Fibroblast of gingiva (primary cell): ENCODE measurements around the gene ERGIC1.

Experiments used
- DNase-seq: peaks from one replicate; pipeline ENCODE4 v3.0.0-alpha.2; 2011; ENCODE audit warnings: low read depth

The ERGIC1 gene

GRCh38 chr5:172983542-172984243, 149.6 kb downstream of the ERGIC1 start, which contains the start of gene ATP6V0E1:
ATP6V0E1 (plus strand) TSS chr5:172983771; CDS start chr5:172983861, 90 bp downstream.
- DNase-seq, result peak; percentile 92

- DNase-seq, result peak; percentile 93
Measured at GRCh38 chr5:172984244-172984953, 150.3 kb downstream of the ERGIC1 start.

- DNase-seq, result no peak
Measured at GRCh38 chr5:172985596-172985995, 151.5 kb downstream of the ERGIC1 start.

GRCh38 chr5:172988276-172988675, 154.2 kb downstream of the ERGIC1 start:
- DNase-seq, result no peak

- DNase-seq, result no peak
Measured at GRCh38 chr5:172990776-172991175, 156.7 kb downstream of the ERGIC1 start.

GRCh38 chr5:172994405-172994804, 160.4 kb downstream of the ERGIC1 start:
- DNase-seq, result no peak

GRCh38 chr5:172999372-172999973, 165.4 kb downstream of the ERGIC1 start:
- no peak for DNase-seq

- no peak for DNase-seq
Measured at GRCh38 chr5:172999974-173000373, 165.9 kb downstream of the ERGIC1 start.

- no peak for DNase-seq
Measured at GRCh38 chr5:173001229-173001841, 167.3 kb downstream of the ERGIC1 start.
